Liver (tissue), 9 donors: ENCODE measurements around the gene CZIB. TPM values are rescaled to one million over a fixed set of nuclear protein-coding genes. Genes with fewer than 3 reads are reported as not detected.
A peak's percentile ranks its signal among the peaks of the same experiment; 100 is the strongest.

Source experiments
- DNase-seq: peaks from one replicate; pipeline ENCODE4 v3.0.0-alpha.2; 2017; ENCODE audit warnings: low spot score
- H3K27ac ChIP-seq, 2 donors: one replicate each; pipeline ENCODE4 v1.7.0; 2013; ENCODE audit warnings: inconsistent platforms in 2 of 2, low read length in 2 of 2, control low read depth in 1 of 2, low read depth in 1 of 2, mild to moderate bottlenecking in 1 of 2
- H3K27me3 ChIP-seq, 4 donors: one replicate each; pipeline versions ENCODE4 v1.6.1 to v1.7.0; 2013; ENCODE audit warnings: low read length in 3 of 4, inconsistent platforms in 1 of 4, mild to moderate bottlenecking in 1 of 4, moderate library complexity in 1 of 4; ENCODE audit not compliant: control insufficient read depth in 4 of 4, insufficient read depth in 4 of 4
- H3K36me3 ChIP-seq, 4 donors: one replicate each; pipeline versions ENCODE4 v1.6.1 to v1.7.0; 2013; ENCODE audit warnings: low read length in 3 of 4, mild to moderate bottlenecking in 3 of 4, low read depth in 1 of 4, moderate library complexity in 1 of 4; ENCODE audit not compliant: control insufficient read depth in 4 of 4, insufficient read depth in 3 of 4
- H3K4me1 ChIP-seq, 4 donors: one replicate each; pipeline versions ENCODE4 v1.6.1 to v1.7.0; 2013; ENCODE audit warnings: low read length in 3 of 4, mild to moderate bottlenecking in 3 of 4, moderate library complexity in 1 of 4; ENCODE audit not compliant: control insufficient read depth in 4 of 4, insufficient read depth in 4 of 4
- H3K4me3 ChIP-seq, 3 donors: one replicate each; pipeline versions ENCODE4 v1.6.1 to v1.7.0; 2013; ENCODE audit warnings: low read length in 3 of 3, control low read depth in 1 of 3, low read depth in 1 of 3, mild to moderate bottlenecking in 1 of 3
- H3K9ac ChIP-seq, 2 donors: one replicate each; pipeline ENCODE4 v1.7.0; 2013; ENCODE audit warnings: low read length in 2 of 2, mild to moderate bottlenecking in 2 of 2, moderate library complexity in 2 of 2, control low read depth in 1 of 2, low read depth in 1 of 2
- H3K9me3 ChIP-seq, 4 donors: one replicate each; pipeline versions ENCODE4 v1.6.1 to v1.7.0; 2013; ENCODE audit warnings: low read length in 3 of 4; ENCODE audit not compliant: control insufficient read depth in 4 of 4
- ATF3 ChIP-seq: IDR thresholded peaks from 2 replicates; pipeline ENCODE4 v1.6.1; 2016; ENCODE audit warnings: antibody characterized with exemption
- EGR1 ChIP-seq, 2 donors: IDR thresholded peaks; 2 replicates each; pipeline ENCODE4 v1.6.1; 2016 to 2018; ENCODE audit warnings: antibody characterized with exemption in 2 of 2, low read depth in 2 of 2
- FOXA1 ChIP-seq: IDR thresholded peaks from 2 replicates; pipeline ENCODE4 v1.6.1; 2016; ENCODE audit warnings: antibody characterized with exemption
- FOXA2 ChIP-seq: IDR thresholded peaks from 2 replicates; pipeline ENCODE4 v1.6.1; 2016; ENCODE audit warnings: antibody characterized with exemption
- GABPA ChIP-seq, 2 donors: IDR thresholded peaks in 1 of 2; conservative IDR thresholded peaks in 1 of 2; 2 replicates each; pipeline ENCODE4 v1.6.1; 2016; ENCODE audit warnings: antibody characterized with exemption in 2 of 2, mild to moderate bottlenecking in 1 of 2, moderate library complexity in 1 of 2
- HNF4A ChIP-seq, 2 donors: conservative IDR thresholded peaks; 2 replicates each; pipeline ENCODE4 v1.6.1; 2016; ENCODE audit warnings: antibody characterized with exemption in 2 of 2, mild to moderate bottlenecking in 2 of 2
- HNF4G ChIP-seq: IDR thresholded peaks from 2 replicates; pipeline ENCODE4 v1.6.1; 2016; ENCODE audit warnings: antibody characterized with exemption
- JUND ChIP-seq, 2 donors: IDR thresholded peaks; 2 replicates each; pipeline ENCODE4 v1.6.1; 2016; ENCODE audit warnings: antibody characterized with exemption in 2 of 2
- NR2F2 ChIP-seq: IDR thresholded peaks from 2 replicates; pipeline ENCODE4 v1.6.1; 2016; ENCODE audit warnings: antibody characterized with exemption
- RAD21 ChIP-seq, 2 donors: IDR thresholded peaks; 2 replicates each; pipeline ENCODE4 v1.6.1; 2016; ENCODE audit warnings: antibody characterized with exemption in 2 of 2, mild to moderate bottlenecking in 2 of 2
- REST ChIP-seq: IDR thresholded peaks from 2 replicates; pipeline ENCODE4 v1.6.1; 2016; ENCODE audit warnings: antibody characterized with exemption, mild to moderate bottlenecking
- RXRA ChIP-seq, 2 donors: IDR thresholded peaks; 2 replicates each; pipeline ENCODE4 v1.6.1; 2017 to 2018; ENCODE audit warnings: antibody characterized with exemption in 2 of 2, mild to moderate bottlenecking in 1 of 2
- SP1 ChIP-seq: IDR thresholded peaks from 2 replicates; pipeline ENCODE4 v1.6.1; 2018; ENCODE audit warnings: antibody characterized with exemption, mild to moderate bottlenecking
- TAF1 ChIP-seq: conservative IDR thresholded peaks from 2 replicates; pipeline ENCODE4 v1.6.1; 2016; ENCODE audit warnings: antibody characterized with exemption, mild to moderate bottlenecking
- YY1 ChIP-seq: IDR thresholded peaks from 2 replicates; pipeline ENCODE4 v1.6.1; 2016; ENCODE audit warnings: antibody characterized with exemption, mild to moderate bottlenecking
- ZBTB33 ChIP-seq: IDR thresholded peaks from 2 replicates; pipeline ENCODE4 v1.6.1; 2016; ENCODE audit warnings: antibody characterized with exemption
- WGBS: extraction: QIAGEN DNeasy Blood & Tissue Kit; methylation state at CpG from one replicate; pipeline ENCODE4 v1.1.7; 2013; 5-methylcytosine and 5-hydroxymethylcytosine counted together
- polyA plus RNA-seq, 2 donors: library from polyadenylated mRNA; stranded (reverse) in 1 of 2; unstranded in 1 of 2; fragments of 200-250 nt in 1 of 2; fragments of >200 nt in 1 of 2; fragmentation: Nextera tagmentation in 1 of 2; extraction: Ambion mirVana in 1 of 2; gene quantifications; one replicate each; pipeline versions ENCODE4 v1.2.1 to v1.2.3, GENCODE V29; 2013 to 2015
- total RNA-seq, 2 donors: library from RNA; depleted of rRNA; stranded (reverse); fragments of >200 nt; gene quantifications; one replicate each; pipeline ENCODE4 v1.2.3, GENCODE V29; 2014
- TF ChIP-seq, protein P1 (sequence below): IDR thresholded peaks from 2 replicates; pipeline ENCODE4 v1.6.1; 2016; ENCODE audit warnings: antibody characterized with exemption
- TF ChIP-seq, protein P2 (sequence below): fragments of 150-350 bp; IDR thresholded peaks from 2 replicates; pipeline ENCODE4 v1.5.1; 2017; ENCODE audit warnings: improper control_type of control experiment, low read depth, low read length; ENCODE audit not compliant: missing input control
- donor health status: healthy.
- donor health status: healthy.
- donor health status: healthy.
- donor health status: healthy.
- donor health status: healthy.

The CZIB gene
- total and polyA plus RNA-seq, 4 donors = 19.8 to 32.3 (median 25.4) TPM

DNA sequence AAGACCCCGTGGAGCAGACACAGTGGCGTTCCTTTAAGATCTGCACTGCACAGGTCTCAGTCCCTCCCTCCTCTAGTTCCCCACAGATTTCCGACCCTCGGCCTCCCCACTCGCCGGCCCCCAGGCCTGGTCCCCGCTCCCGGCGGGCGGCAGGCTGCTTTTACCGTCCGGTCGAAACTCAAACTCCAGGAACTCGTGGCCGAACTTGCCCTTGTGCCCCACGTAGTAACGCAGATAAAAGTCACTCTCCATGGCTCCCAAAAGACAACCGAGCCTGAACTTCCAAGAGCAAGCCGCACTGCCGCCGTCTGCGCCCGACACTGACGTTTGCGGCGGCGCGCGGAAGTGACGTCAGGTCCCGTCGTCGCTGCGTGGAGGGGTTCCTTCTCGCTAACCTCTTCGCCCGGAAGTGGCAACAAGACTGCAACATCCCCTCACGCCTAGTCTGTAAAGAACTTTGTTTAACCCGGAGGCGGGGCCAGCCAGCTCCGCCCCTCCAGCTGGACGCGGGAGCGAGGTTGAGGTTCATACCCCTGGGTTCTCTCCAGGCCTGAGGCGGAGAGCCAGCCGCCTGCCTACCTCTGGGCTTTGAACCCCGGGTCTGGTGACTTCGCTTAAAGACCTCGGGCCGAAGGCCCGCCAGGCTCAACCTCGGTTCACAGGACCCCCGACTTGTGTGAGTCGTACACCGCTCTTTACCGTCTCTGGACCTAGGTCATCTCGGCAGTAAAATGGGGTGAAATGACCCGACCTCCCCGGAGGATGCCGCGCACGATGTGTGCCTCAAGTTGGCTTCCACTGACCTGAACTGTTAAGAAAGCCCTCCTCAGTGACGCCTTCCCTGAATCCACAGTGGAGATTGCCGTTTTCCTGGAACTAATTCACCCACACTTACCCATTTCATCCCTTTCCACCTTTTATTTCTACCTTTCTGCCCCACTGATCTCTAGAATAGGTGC, 18.0 kb upstream of the CZIB start, which contains the start of gene MAGOH:
Gene MAGOH, minus strand, starts transcription at position 322 of the 959 bp plus-strand sequence. Its CDS starts 70 bp downstream, at position 252.
- peaks cover 6 to 19% (median 12%) of the 10 kb centered on the region in 4 donors for H3K36me3 ChIP-seq
- no peaks in the 10 kb centered on the region for H3K9me3 ChIP-seq
- peak within 1 kb of the TSS; percentile 81 to 100 (median 96) for H3K4me3 ChIP-seq
- H3K4me1 ChIP-seq = peaks cover 8 to 34% (median 21%) of the 10 kb centered on the region in 4 donors
- TF ChIP-seq ATF3 (peak; percentile 57), GABPA (IDR thresholded peaks at IDR 0.05 in 1 of 2, conservative IDR thresholded peaks at IDR 0.05 in 1 of 2) (peak; percentile 94 to 100), EGR1 (IDR thresholded peaks at IDR 0.05; ENCODE audit: low read depth in 2 of 2) (peak in 1 of 2 donors; percentile 74), ZBTB33 (peak; percentile 89), REST (peak; percentile 86), NR2F2 (peak; percentile 92), TAF1 (no peak), SP1 (peak; percentile 89), FOXA1 (peak; percentile 72), RXRA (IDR thresholded peaks at IDR 0.05) (peak; percentile 94 to 96), JUND (IDR thresholded peaks at IDR 0.05) (peak in 1 of 2 donors; percentile 73), FOXA2 (peak; percentile 34), HNF4G (peak; percentile 50), RAD21 (IDR thresholded peaks at IDR 0.05) (peak; percentile 46 to 51), HNF4A (conservative IDR thresholded peaks at IDR 0.05) (peak; percentile 77 to 82), YY1 (peak; percentile 77)
- TF ChIP-seq, protein P1, sequence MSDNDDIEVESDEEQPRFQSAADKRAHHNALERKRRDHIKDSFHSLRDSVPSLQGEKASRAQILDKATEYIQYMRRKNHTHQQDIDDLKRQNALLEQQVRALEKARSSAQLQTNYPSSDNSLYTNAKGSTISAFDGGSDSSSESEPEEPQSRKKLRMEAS = peak; percentile 93
- TF ChIP-seq, protein P2, sequence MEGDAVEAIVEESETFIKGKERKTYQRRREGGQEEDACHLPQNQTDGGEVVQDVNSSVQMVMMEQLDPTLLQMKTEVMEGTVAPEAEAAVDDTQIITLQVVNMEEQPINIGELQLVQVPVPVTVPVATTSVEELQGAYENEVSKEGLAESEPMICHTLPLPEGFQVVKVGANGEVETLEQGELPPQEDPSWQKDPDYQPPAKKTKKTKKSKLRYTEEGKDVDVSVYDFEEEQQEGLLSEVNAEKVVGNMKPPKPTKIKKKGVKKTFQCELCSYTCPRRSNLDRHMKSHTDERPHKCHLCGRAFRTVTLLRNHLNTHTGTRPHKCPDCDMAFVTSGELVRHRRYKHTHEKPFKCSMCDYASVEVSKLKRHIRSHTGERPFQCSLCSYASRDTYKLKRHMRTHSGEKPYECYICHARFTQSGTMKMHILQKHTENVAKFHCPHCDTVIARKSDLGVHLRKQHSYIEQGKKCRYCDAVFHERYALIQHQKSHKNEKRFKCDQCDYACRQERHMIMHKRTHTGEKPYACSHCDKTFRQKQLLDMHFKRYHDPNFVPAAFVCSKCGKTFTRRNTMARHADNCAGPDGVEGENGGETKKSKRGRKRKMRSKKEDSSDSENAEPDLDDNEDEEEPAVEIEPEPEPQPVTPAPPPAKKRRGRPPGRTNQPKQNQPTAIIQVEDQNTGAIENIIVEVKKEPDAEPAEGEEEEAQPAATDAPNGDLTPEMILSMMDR = peak; percentile 3
- peak; percentile 96 for DNase-seq
- peak within 1 kb of the TSS; percentile 96 for H3K9ac ChIP-seq
- peak within 1 kb of the TSS; percentile 38 to 72 for H3K27ac ChIP-seq
- no peaks in the 10 kb centered on the region for H3K27me3 ChIP-seq
- 6% methylated on average over 64 of the region's 64 CpGs for WGBS
